ENCODE results near the gene MAP2K6.

DNA sequence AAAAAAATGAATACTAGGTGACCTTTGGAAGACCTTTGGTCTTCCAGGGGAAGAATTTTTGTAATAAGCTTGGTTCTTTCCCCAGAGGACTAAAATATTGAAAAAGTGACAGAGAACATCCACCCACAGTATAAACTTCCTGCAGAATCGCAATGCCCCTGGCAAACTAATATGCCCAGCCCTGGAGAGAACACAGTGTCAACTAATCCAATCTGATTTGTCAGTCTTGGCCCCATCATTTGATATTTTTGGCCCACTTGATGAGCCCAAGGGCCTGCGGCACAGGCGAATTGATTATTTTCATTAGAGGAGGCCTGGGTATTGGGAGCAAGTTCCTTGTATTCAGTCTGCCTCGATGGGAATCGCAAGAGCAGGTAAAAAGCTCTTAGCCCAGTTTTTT is 98.4 kb downstream of the MAP2K6 start:
- TF ChIP-seq, protein P1, sequence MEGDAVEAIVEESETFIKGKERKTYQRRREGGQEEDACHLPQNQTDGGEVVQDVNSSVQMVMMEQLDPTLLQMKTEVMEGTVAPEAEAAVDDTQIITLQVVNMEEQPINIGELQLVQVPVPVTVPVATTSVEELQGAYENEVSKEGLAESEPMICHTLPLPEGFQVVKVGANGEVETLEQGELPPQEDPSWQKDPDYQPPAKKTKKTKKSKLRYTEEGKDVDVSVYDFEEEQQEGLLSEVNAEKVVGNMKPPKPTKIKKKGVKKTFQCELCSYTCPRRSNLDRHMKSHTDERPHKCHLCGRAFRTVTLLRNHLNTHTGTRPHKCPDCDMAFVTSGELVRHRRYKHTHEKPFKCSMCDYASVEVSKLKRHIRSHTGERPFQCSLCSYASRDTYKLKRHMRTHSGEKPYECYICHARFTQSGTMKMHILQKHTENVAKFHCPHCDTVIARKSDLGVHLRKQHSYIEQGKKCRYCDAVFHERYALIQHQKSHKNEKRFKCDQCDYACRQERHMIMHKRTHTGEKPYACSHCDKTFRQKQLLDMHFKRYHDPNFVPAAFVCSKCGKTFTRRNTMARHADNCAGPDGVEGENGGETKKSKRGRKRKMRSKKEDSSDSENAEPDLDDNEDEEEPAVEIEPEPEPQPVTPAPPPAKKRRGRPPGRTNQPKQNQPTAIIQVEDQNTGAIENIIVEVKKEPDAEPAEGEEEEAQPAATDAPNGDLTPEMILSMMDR (IDR thresholded peaks at IDR 0.05), result no peak
- TF ChIP-seq EZH2 (IDR thresholded peaks at IDR 0.05), result no peak
